Adrenal gland (tissue), 5 donors: ENCODE measurements around the gene UACA.

Experiments used
- CTCF ChIP-seq, 6 experiments: fragments of 450-650 bp in 4 of 6; fragments of 200-600 bp in 2 of 6; sonication (generic) in 1 of 6; IDR thresholded peaks; 1 replicate in 5 of 6; 2 replicates in 1 of 6; pipeline versions ENCODE4 v1.5.1 to v1.8.0; 2016 to 2021; ENCODE audit warnings: antibody characterized with exemption in 6 of 6, mild to moderate bottlenecking in 2 of 6, moderate library complexity in 1 of 6
- POLR2A ChIP-seq, 2 donors: fragments of 450-650 bp; IDR thresholded peaks; one replicate each; pipeline ENCODE4 v1.6.1; 2017; ENCODE audit warnings: antibody characterized with exemption in 2 of 2, mild to moderate bottlenecking in 2 of 2, moderate library complexity in 1 of 2
- donor health status: DM: no; HTN: no; CAD: no.

- TF ChIP-seq CTCF (IDR thresholded peaks at IDR 0.05), result no peak
- TF ChIP-seq POLR2A (IDR thresholded peaks at IDR 0.05), result no peak
Observed at GRCh38 chr15:70633991-70634390, 129.4 kb downstream of the UACA start.
